Caco-2 (cell line): ENCODE data around the gene BCOR. TPM values are rescaled to one million over a fixed set of nuclear protein-coding genes. Genes with fewer than 3 reads are reported as not detected.

ENCODE experiments used
- BruUV-seq: library from RNA; stranded (reverse); fragments of 400-500 nt; replicated peaks from 2 replicates; lab custom pipeline; 2021; lab: Mats Ljungman, UMichigan
- CTCF ChIA-PET: fragments of 300-600 bp; sonication (Branson Sonifier 250); formaldehyde crosslinking; loops from one replicate; lab custom pipeline; 2022; ENCODE audit warnings: antibody characterized with exemption; lab: Charles Lee
- POLR2A ChIA-PET: fragments of 300-600 bp; sonication (Branson Sonifier 250); formaldehyde crosslinking; loops from one replicate; lab custom pipeline; 2022; ENCODE audit warnings: antibody characterized with exemption; lab: Charles Lee
- DNase-seq, 2 experiments: peaks; one replicate each; pipeline versions ENCODE4 v3.0.0 to v3.0.0-alpha.2; 2020 to 2022
- H3K27me3 ChIP-seq: replicated peaks from 2 replicates; pipeline ENCODE4 v1.6.0; 2011; ENCODE audit warnings: low read length; ENCODE audit not compliant: control insufficient read depth, insufficient read depth
- H3K36me3 ChIP-seq: 2 replicates; pipeline ENCODE4 v1.5.1; 2011; ENCODE audit warnings: low read length; ENCODE audit not compliant: control insufficient read depth, insufficient read depth
- H3K4me1 ChIP-seq: fragments of 250-450 bp; sonication (Bioruptor Pico); 2 replicates; pipeline ENCODE4 v1.5.1; 2020; ENCODE audit warnings: mild to moderate bottlenecking
- H3K4me3 ChIP-seq: 2 replicates; pipeline ENCODE4 v1.5.1; 2011; ENCODE audit warnings: low read depth, mild to moderate bottlenecking, control low read depth, low read length
- H3K9me3 ChIP-seq: fragments of 250-450 bp; sonication (Bioruptor Pico); 2 replicates; pipeline ENCODE4 v1.5.1; 2020; ENCODE audit warnings: mild to moderate bottlenecking, moderate library complexity
- H3K27ac Mint-ChIP-seq: one replicate; pipeline ENCODE4 v1.8.0; 2022; ENCODE audit warnings: mixed read lengths; ENCODE audit not compliant: unreplicated experiment
- H3K27me3 Mint-ChIP-seq: one replicate; pipeline ENCODE4 v1.8.0; 2022; ENCODE audit warnings: mixed read lengths; ENCODE audit not compliant: insufficient read depth, unreplicated experiment
- H3K36me3 Mint-ChIP-seq: one replicate; pipeline ENCODE4 v1.8.0; 2022; ENCODE audit warnings: mild to moderate bottlenecking, mixed read lengths; ENCODE audit not compliant: insufficient read depth, unreplicated experiment
- H3K4me1 Mint-ChIP-seq: one replicate; pipeline ENCODE4 v1.8.0; 2022; ENCODE audit warnings: low read depth, mixed read lengths; ENCODE audit not compliant: unreplicated experiment
- H3K4me3 Mint-ChIP-seq: one replicate; pipeline ENCODE4 v1.8.0; 2022; ENCODE audit warnings: mild to moderate bottlenecking, moderate library complexity, mixed read lengths; ENCODE audit not compliant: unreplicated experiment
- H3K9me3 Mint-ChIP-seq: one replicate; pipeline ENCODE4 v1.8.0; 2022; ENCODE audit warnings: mixed read lengths; ENCODE audit not compliant: unreplicated experiment
- intact Hi-C: fragments of 100-400 bp; cut with micrococcal nuclease; formaldehyde crosslinking; loops from one replicate; pipeline ENCODE4 v1.10.0; 2022; ENCODE audit not compliant: unreplicated experiment
- total RNA-seq: library from RNA; stranded (reverse); gene quantifications from 2 replicates; pipeline ENCODE4 v1.2.3, GENCODE V29; 2022
- TF ChIP-seq, protein P1 (sequence below), 2 experiments: fragments of 200-600 bp in 1 of 2; IDR thresholded peaks; 1 replicate in 1 of 2; 2 replicates in 1 of 2; pipeline versions ENCODE4 v1.5.1 to v1.8.0; 2011 to 2022; ENCODE audit warnings: antibody characterized with exemption in 1 of 2, control low read depth in 1 of 2, inconsistent platforms in 1 of 2, low read depth in 1 of 2, low read length in 1 of 2, mild to moderate bottlenecking in 1 of 2, moderate library complexity in 1 of 2; ENCODE audit not compliant: insufficient read depth in 1 of 2, severe bottlenecking in 1 of 2, unreplicated experiment in 1 of 2

Gene BCOR
- total RNA-seq, 1 experiment from 2014 or later, result 16.2 TPM

DNA sequence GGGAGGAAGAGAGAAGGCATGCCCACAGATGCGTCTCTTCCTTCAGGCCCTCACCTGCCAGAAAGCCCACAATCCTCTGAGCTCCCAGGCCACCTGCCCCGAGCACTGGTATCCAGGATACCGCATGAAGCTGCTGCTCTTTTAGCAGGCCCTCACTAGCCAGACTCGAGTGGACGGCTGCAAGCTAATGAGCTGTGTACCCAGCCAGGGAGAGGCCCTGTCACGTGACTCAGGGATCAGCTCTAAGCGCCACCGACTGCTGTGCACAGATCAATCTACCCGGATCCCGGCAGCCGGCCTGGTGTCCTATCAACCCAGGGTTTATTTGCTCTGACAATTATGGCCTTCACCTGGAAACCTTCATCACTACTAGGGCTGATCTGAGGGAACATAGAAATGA, 39.0 kb downstream of the BCOR start:
- H3K36me3 Mint-ChIP-seq, result peaks cover 35% of the 10 kb centered on the region
- no peak for DNase-seq
- peaks cover 3% of the 10 kb centered on the region for H3K36me3 ChIP-seq

DNA sequence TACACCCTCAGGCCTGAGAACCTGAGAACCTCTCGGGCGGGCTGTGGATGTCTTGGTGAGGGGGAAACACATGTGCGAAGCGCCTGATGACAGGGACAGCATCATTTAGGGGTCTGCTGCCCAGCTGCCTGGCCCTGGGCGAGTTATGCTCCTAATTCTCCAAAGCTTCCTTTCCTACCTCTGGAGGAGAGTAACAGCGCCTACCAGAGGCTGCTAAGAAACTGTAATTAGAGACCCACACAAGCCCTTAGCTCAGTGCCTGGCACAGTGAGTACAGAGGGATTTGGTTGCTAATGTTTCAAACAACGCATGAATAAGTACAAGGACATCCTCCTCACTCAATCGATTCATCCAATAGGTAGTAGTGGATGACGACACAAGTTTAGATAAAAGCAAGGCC, 40.4 kb downstream of the BCOR start:
- no peaks in the 10 kb centered on the region for H3K9me3 Mint-ChIP-seq
- no peak overlapping the region for H3K27ac Mint-ChIP-seq
- CTCF ChIA-PET, result no interaction called here

More for the DNA sequence above, 39.0 kb downstream of the BCOR start:
- no peaks in the 10 kb centered on the region for H3K9me3 ChIP-seq
- intact Hi-C loops, result no loop called here
- ChIA-PET POLR2A (no interaction called here), CTCF (no interaction called here)
- Mint-ChIP-seq H3K4me3 (no peak overlapping the region), H3K4me1 (no peaks in the 10 kb centered on the region), H3K27me3 (no peaks in the 10 kb centered on the region), H3K9me3 (no peaks in the 10 kb centered on the region), H3K27ac (no peak overlapping the region)
- H3K4me3 ChIP-seq, result no peak overlapping the region
- TF ChIP-seq, protein P1, sequence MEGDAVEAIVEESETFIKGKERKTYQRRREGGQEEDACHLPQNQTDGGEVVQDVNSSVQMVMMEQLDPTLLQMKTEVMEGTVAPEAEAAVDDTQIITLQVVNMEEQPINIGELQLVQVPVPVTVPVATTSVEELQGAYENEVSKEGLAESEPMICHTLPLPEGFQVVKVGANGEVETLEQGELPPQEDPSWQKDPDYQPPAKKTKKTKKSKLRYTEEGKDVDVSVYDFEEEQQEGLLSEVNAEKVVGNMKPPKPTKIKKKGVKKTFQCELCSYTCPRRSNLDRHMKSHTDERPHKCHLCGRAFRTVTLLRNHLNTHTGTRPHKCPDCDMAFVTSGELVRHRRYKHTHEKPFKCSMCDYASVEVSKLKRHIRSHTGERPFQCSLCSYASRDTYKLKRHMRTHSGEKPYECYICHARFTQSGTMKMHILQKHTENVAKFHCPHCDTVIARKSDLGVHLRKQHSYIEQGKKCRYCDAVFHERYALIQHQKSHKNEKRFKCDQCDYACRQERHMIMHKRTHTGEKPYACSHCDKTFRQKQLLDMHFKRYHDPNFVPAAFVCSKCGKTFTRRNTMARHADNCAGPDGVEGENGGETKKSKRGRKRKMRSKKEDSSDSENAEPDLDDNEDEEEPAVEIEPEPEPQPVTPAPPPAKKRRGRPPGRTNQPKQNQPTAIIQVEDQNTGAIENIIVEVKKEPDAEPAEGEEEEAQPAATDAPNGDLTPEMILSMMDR (IDR thresholded peaks at IDR 0.05; ENCODE audit: insufficient read depth in 1 of 2, low read depth in 1 of 2, low read length in 1 of 2, severe bottlenecking in 1 of 2, unreplicated experiment in 1 of 2), result no peak
- BruUV-seq, result no TSS peak
- no peaks in the 10 kb centered on the region for H3K27me3 ChIP-seq
- peaks cover 8% of the 10 kb centered on the region; the same call in 1 of the 2 replicates for H3K4me1 ChIP-seq

DNA sequence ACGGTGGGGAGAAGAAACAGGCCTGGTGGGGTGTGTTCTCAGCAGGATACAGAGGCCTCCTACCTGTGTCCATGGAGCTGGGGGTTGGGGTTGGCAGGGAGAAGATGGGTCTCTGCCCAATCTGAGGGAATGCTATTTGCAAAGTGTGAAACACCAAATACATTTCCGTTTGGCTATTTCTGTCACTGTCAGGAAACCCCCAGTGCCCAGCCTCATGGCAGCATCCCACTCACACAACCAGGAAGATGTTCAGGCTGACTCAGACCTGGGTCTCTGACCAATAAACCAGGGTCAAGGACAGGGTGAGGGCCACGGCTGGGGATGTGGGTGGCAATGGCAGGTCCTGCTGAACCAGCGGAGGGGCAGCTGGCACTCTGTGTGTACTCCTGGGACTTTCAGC, 41.3 kb downstream of the BCOR start:
- Histone ChIP-seq H3K4me3 (no peak overlapping the region), H3K36me3 (peaks cover 8% of the 10 kb centered on the region), H3K27me3 (no peaks in the 10 kb centered on the region), H3K9me3 (no peaks in the 10 kb centered on the region), H3K4me1 (peaks cover 8% of the 10 kb centered on the region; the same call in 1 of the 2 replicates)
- no TSS peak for BruUV-seq
- Mint-ChIP-seq H3K27ac (no peak overlapping the region), H3K36me3 (peaks cover 47% of the 10 kb centered on the region), H3K9me3 (no peaks in the 10 kb centered on the region), H3K4me1 (no peaks in the 10 kb centered on the region), H3K27me3 (no peaks in the 10 kb centered on the region), H3K4me3 (no peak overlapping the region)
- intact Hi-C loops, result no loop called here
- ChIA-PET CTCF (no interaction called here), POLR2A (no interaction called here)
- no peak for DNase-seq
- TF ChIP-seq, protein P1 (IDR thresholded peaks at IDR 0.05; ENCODE audit: insufficient read depth in 1 of 2, low read depth in 1 of 2, low read length in 1 of 2, severe bottlenecking in 1 of 2, unreplicated experiment in 1 of 2), result no peak

More for the DNA sequence above, 40.4 kb downstream of the BCOR start:
- POLR2A ChIA-PET, result interaction anchor here (0.6 kb wide), 1 partner anchor 44 kb away, joined by 3 read pairs; no protein-coding TSS in a partner anchor
- Histone ChIP-seq H3K4me3 (no peak overlapping the region), H3K4me1 (peaks cover 8% of the 10 kb centered on the region; the same call in 1 of the 2 replicates), H3K27me3 (no peaks in the 10 kb centered on the region), H3K36me3 (peaks cover 7% of the 10 kb centered on the region), H3K9me3 (no peaks in the 10 kb centered on the region)
- H3K36me3 Mint-ChIP-seq, result peaks cover 42% of the 10 kb centered on the region
- intact Hi-C loops, result no loop called here
- TF ChIP-seq, protein P1 (IDR thresholded peaks at IDR 0.05; ENCODE audit: insufficient read depth in 1 of 2, low read depth in 1 of 2, low read length in 1 of 2, severe bottlenecking in 1 of 2, unreplicated experiment in 1 of 2), result no peak
- H3K4me1 Mint-ChIP-seq, result no peaks in the 10 kb centered on the region
- no peak for DNase-seq
- BruUV-seq, result no TSS peak
- H3K27me3 Mint-ChIP-seq, result no peaks in the 10 kb centered on the region
- no peak overlapping the region for H3K4me3 Mint-ChIP-seq
